ENCODE results near the gene EME2. TPM values are rescaled to one million over a fixed set of nuclear protein-coding genes. Genes with fewer than 3 reads are reported as not detected.

EME2 gene
- total RNA-seq, 2 donors from 2014 or later, result 6.9 to 11.9 TPM

DNA sequence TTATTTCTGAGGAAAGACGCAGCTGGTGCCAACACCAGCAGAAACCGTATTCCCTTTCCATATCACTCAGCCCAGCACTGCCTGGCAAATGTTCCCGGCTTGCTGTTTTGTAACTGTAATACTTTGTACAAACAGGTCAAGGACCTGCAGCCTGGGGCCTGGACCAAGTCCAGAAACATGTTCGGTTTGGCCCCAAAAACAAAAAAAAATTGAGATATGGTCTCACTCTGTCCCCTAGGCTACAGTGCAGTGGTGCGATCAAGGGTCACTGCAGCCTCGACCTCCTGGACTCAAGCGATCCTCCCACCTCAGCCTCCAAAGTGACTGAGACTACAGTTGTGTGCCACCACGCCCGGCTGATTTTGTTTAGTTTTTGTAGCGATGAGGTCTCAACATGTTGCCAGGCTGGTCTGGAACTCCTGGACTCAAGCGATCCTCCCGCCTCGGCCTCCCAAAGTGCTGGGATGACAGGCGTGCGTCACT, 52.8 kb downstream of the EME2 start:
- no peak for ATAC-seq
- intact Hi-C loops (cut with DNase I), result no loop called here
- DNase-seq, result no peak

Small RNA genes within 50 kb of the gene (microRNA-seq; reads per million reads assigned to microRNA genes)
- 0.54 to 0.81 reads per million in 2 donors for gene MIR3177

Other genes with a start within 250 kb of the EME2 start
- gene TMEM204, start 239.1 kb upstream of the EME2 start, total RNA-seq, result 10 to 100 TPM; 26.7 to 29.4 TPM
- gene IFT140, start 160.7 kb upstream of the EME2 start, total RNA-seq, result 1 to 10 TPM; 6.9 to 8.6 TPM
- gene CRAMP1, start 160.4 kb upstream of the EME2 start, total RNA-seq, result 10 to 100 TPM; 10.2 to 12.1 TPM
- gene JPT2, start 94.5 kb upstream of the EME2 start, total RNA-seq, result 10 to 100 TPM; 29.1 to 35.3 TPM
- gene MAPK8IP3, start 66.6 kb upstream of the EME2 start, total RNA-seq, result 10 to 100 TPM; 60.9 to 70.4 TPM
- 10 to 100 TPM; 35.7 to 43.4 TPM for gene NME3, start 1.3 kb upstream of the EME2 start, total RNA-seq
- gene MRPS34, start 324 bp downstream of the EME2 start, total RNA-seq, result 10 to 100 TPM; 57.0 to 69.2 TPM
- gene SPSB3, start 9.8 kb downstream of the EME2 start, total RNA-seq, result 10 to 100 TPM; 25.9 to 27.7 TPM
- gene NUBP2, start 10.2 kb downstream of the EME2 start, total RNA-seq, result 10 to 100 TPM; 32.5 to 33.6 TPM
- gene IGFALS, start 20.9 kb downstream of the EME2 start, total RNA-seq, result not detected
- 100 to 1,000 TPM; 113 to 123 TPM for gene HAGH, start 54.0 kb downstream of the EME2 start, total RNA-seq
- gene FAHD1, start 54.4 kb downstream of the EME2 start, total RNA-seq, result 10 to 100 TPM; 21.1 to 21.2 TPM
- gene MEIOB, start 99.4 kb downstream of the EME2 start, total RNA-seq, result under 1 TPM; 0.18 to 0.21 TPM
- not detected for gene HS3ST6, start 145.6 kb downstream of the EME2 start, total RNA-seq
- 10 to 100 TPM; 23.6 to 30.8 TPM for gene MSRB1, start 170.4 kb downstream of the EME2 start, total RNA-seq
- 10 to 100 TPM; 33.4 to 78.2 TPM for gene RPL3L, start 181.9 kb downstream of the EME2 start, total RNA-seq
- 100 to 1,000 TPM; 411 to 435 TPM for gene NDUFB10, start 186.7 kb downstream of the EME2 start, total RNA-seq
- 1,000 to 10,000 TPM; 1,152 to 1,209 TPM for gene RPS2, start 192.0 kb downstream of the EME2 start, total RNA-seq
- not detected for gene RNF151, start 194.0 kb downstream of the EME2 start, total RNA-seq
- gene TBL3, start 199.2 kb downstream of the EME2 start, total RNA-seq, result 10 to 100 TPM; 19.4 to 21.5 TPM
- gene NOXO1, start 208.7 kb downstream of the EME2 start, total RNA-seq, result not detected
- 10 to 100 TPM; 18.1 to 20.6 TPM for gene GFER, start 211.4 kb downstream of the EME2 start, total RNA-seq
- 1 to 10 TPM in 1 of 2 donors, under 1 TPM in 1; 0.74 to 1.9 TPM for gene SYNGR3, start 217.2 kb downstream of the EME2 start, total RNA-seq
- gene ZNF598, start 237.0 kb downstream of the EME2 start, total RNA-seq, result 10 to 100 TPM; 14.7 to 22.9 TPM
- under 1 TPM in 1 of 2 donors, not detected in 1; 0.84 TPM for gene NPW, start 247.0 kb downstream of the EME2 start, total RNA-seq